GM18517 (cell line): Measurements from ENCODE around the gene PRH2.

Source experiments
- ATAC-seq: cut with Tn5 transposase; IDR thresholded peaks from one replicate; pipeline ENCODE4 v1.9.1; 2021; ENCODE audit warnings: mild to moderate bottlenecking, moderate library complexity; ENCODE audit not compliant: unreplicated experiment

PRH2 gene

GRCh38 chr12:10928746-10929286 is at the start of gene PRH2:
TSS of gene PRH2 (plus strand) at chr12:10929236. CDS start at chr12:10929274, 38 bp downstream.
- no peak for ATAC-seq

- ATAC-seq: no peak
Observed at GRCh38 chr12:10884086-10884725, 44.8 kb upstream of the PRH2 start, which contains the start of gene PRH1. TSS of gene PRH1 (minus strand) at chr12:10884255. CDS start at chr12:10884217, 38 bp downstream.

- no peak for ATAC-seq
Observed at GRCh38 chr12:10889226-10889625, 39.8 kb upstream of the PRH2 start.

GRCh38 chr12:10891937-10892336 is 37.1 kb upstream of the PRH2 start:
- ATAC-seq: no peak

- ATAC-seq: no peak
Observed at GRCh38 chr12:10896854-10897253, 32.2 kb upstream of the PRH2 start.

GRCh38 chr12:10900530-10900929 is 28.5 kb upstream of the PRH2 start:
- no peak for ATAC-seq

- no peak for ATAC-seq
Observed at GRCh38 chr12:10900972-10901371, 28.1 kb upstream of the PRH2 start.

GRCh38 chr12:10901427-10901826 is 27.6 kb upstream of the PRH2 start:
- ATAC-seq: no peak

GRCh38 chr12:10904686-10905085 is 24.4 kb upstream of the PRH2 start:
- no peak for ATAC-seq

GRCh38 chr12:10909462-10909861 is 19.6 kb upstream of the PRH2 start, which contains the start of gene TAS2R13:
TSS of gene TAS2R13 (minus strand) at chr12:10909562. CDS start at chr12:10909298, 264 bp downstream.
- ATAC-seq: no peak

- ATAC-seq: no peak
Observed at GRCh38 chr12:10910380-10910779, 18.7 kb upstream of the PRH2 start.

- ATAC-seq: no peak
Observed at GRCh38 chr12:10919809-10920208, 9.2 kb upstream of the PRH2 start.

GRCh38 chr12:10926269-10926668 is 2.8 kb upstream of the PRH2 start:
- ATAC-seq: no peak

GRCh38 chr12:10936506-10936905 is 7.5 kb downstream of the PRH2 start:
- no peak for ATAC-seq

- ATAC-seq: no peak
Observed at GRCh38 chr12:10939163-10939562, 10.1 kb downstream of the PRH2 start, which contains the start of gene TAS2R14. TSS of gene TAS2R14 (minus strand) at chr12:10939263. CDS start at chr12:10939207, 56 bp downstream.

GRCh38 chr12:10940389-10940788 is 11.4 kb downstream of the PRH2 start:
- no peak for ATAC-seq

GRCh38 chr12:10941369-10941768 is 12.3 kb downstream of the PRH2 start:
- no peak for ATAC-seq

- no peak for ATAC-seq
Observed at GRCh38 chr12:10941916-10942607, 13.0 kb downstream of the PRH2 start.

- no peak for ATAC-seq
Observed at GRCh38 chr12:10943167-10943566, 14.1 kb downstream of the PRH2 start.

GRCh38 chr12:10952645-10953044 is 23.6 kb downstream of the PRH2 start:
- ATAC-seq: no peak

GRCh38 chr12:10956085-10956484 is 27.0 kb downstream of the PRH2 start:
- no peak for ATAC-seq

GRCh38 chr12:10957741-10958140 is 28.7 kb downstream of the PRH2 start:
- ATAC-seq: no peak
